ENCODE measurements around the gene LIPT2.
A peak's percentile ranks its signal among the peaks of the same experiment; 100 is the strongest.
"Not testable (repeated sequence)": the region's sequence is repeated elsewhere in the genome, so short reads cannot be mapped to it uniquely, and the experiment has no call there.

LIPT2 gene

DNA sequence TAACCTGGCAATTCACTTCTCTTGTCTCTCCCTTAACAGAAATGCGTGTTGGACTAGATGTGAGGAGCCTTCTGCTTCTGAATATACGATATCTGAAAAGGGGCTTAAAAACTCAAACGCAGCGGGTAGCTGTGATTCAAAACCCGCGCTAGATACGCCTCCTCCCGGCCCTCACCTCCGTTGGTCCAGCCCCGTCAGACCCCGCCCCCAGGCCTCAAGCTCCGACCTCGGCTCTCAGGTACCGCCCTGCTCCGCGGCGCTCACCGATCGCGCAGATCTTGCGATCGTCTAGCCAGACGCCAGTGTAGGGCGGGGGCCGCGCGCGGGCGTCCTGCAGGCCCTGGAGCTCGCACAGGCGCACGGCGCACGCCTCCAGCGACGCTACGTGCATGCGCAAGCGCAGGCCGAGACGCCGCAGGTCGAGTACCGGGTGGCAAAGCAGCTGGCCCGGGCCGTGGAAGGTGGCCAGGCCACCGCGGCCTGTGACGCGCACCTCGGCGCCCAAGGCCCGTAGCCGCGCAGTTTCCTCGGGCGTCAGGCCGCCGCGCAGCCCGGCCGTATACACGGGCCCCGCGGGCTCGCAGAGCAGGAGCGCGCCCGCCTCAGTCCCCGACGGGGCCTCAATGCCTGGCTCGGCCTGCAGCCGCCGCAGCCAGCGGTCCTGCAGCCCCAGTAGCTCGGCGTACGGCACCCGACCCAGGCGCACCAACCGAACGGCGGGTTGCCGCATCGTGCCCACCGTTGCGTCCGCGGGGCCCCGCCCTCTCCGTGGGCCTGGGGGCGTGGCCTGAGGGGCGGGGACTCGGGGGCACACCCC is at the start of gene LIPT2:
TSS of gene LIPT2 (minus strand) at position 751 of the 817 bp plus-strand sequence. CDS start at position 730, 21 bp downstream.
- DNase-seq (ENCODE audit: low read depth, low spot score), result peak; percentile 99

GRCh38 chr11:74541466-74541865 is 47.9 kb upstream of the LIPT2 start:
- DNase-seq (ENCODE audit: low read depth, low spot score), result no peak

DNA sequence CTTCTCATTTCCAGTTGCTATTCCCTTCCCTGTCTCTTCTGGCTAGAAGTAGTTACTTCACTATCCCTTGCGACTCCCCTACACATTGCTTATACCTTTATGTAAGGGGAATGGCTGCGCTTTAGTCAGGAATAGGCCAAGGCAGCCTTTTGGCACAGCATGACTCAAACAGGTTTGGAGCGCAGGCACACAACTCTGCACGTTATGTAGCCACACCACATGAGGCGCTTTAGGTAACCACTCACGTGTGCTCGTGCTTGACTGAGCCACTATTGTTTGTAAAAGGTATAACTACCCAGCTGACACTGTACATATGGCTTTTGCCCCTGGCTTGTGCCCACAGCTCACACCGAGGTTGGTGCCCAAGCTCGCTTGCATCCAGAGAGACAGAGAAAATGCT is 46.7 kb upstream of the LIPT2 start:
- no peak for DNase-seq (ENCODE audit: low read depth, low spot score)

GRCh38 chr11:74538680-74539079 is 45.2 kb upstream of the LIPT2 start:
- DNase-seq (ENCODE audit: low read depth, low spot score), result no peak

DNA sequence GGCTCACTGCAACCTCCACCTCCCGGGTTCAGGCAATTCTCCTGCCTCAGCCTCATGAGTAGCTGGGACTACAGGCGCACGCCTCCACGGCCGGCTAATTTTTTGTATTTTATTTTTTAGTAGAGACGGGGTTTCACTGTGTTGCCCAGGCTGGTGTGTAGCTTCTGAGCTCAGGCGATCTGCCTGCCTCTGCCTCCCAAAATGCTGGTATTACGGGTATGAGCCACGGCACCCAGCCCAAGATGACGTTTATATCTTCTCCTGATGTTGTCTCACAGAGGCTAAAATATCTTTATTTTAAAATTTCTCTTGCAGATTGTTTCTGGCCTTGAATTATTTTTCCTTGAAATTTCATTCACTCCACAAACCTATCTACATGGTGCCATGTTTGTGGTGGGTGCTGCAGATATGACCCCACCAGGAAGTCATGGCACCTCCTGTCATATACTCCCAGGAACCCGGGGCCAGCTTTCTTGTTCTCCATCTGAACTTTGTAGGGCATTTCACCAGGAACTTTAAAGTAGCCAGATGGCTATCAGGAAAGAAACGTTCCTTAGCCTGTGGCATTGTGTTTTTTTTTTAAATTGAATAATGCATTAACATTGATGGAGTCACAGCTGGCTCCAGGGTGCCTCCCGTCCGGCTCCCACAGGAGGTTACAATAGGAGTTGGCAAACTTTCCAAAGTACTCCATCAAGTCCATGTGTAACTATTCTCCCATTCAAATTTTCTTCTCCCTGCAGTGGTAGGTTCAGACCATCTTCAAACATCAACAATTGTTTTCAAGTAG is 42.0 kb upstream of the LIPT2 start:
- no peak for DNase-seq (ENCODE audit: low read depth, low spot score)

DNA sequence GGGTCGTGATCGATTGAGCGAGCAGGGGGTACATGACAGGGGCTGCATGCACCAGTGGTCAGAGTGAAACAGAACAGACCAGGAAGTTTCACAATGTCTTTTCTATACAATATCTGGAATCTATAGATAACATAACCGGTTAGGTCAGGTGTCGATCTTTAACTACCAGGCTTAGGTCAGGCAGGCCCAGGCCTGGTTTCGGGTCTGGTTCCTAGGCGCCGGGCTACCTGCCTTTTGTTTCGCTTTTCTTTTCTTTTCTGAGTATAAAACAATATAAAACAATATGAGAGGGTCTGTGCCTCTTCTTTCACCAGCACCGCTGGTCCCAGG is 41.4 kb upstream of the LIPT2 start:
- not testable (repeated sequence) for DNase-seq (ENCODE audit: low read depth, low spot score)

- no peak for DNase-seq (ENCODE audit: low read depth, low spot score)
Observed at GRCh38 chr11:74534216-74534945, 40.9 kb upstream of the LIPT2 start.

DNA sequence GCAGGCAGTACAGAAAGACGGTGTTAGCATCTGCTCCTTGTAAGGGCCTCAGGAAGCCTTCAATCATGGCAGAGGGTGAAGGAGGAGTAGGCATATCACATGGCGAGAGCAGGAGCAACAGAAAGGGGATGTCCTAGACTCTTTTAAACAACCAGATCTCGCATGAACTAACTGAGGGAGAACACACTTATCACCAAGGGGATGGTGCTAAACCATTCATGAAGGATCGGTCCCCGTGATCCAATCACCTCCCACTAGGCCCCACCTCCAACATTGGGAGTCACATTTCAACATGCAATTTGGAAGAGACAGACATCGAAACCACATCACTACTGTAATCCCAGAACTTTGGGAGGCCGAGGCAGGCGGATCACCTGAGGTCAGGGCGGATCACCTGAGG is 39.9 kb upstream of the LIPT2 start:
- DNase-seq (ENCODE audit: low read depth, low spot score), result no peak

DNA sequence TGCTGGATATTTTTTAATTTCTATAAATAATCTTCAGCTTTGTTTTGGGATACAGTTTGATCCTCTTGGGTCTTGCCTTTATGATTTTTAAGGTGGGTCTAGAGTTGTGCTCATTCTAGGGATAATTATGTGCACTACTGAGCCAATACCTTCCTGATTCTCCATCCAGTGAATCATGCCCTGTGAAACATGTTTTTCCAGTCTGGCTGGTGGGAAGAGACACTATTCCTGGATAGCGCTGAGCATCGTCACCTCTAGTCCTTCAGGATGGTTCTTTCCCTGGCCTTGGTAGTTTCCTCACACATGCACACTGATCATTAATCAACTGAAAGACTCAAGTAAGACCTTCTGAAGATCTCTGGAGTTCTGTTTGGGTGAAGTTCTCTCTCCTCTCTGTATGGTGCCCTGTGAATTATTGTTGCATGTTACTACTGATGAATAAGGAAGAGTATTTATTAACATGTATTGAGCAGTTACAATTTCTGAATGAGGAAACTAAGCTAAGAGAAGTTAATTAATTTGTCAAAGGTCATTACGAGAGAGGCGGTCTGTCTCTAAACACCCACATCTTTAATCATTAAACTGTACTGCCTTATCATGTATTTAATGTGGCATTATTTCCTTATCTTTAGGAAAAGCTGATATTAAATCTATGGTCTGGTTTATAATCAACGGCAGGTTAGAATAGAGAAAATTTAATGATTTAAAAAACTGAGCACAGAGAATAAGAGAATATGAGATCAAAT is 39.1 kb upstream of the LIPT2 start:
- DNase-seq (ENCODE audit: low read depth, low spot score), result no peak

DNA sequence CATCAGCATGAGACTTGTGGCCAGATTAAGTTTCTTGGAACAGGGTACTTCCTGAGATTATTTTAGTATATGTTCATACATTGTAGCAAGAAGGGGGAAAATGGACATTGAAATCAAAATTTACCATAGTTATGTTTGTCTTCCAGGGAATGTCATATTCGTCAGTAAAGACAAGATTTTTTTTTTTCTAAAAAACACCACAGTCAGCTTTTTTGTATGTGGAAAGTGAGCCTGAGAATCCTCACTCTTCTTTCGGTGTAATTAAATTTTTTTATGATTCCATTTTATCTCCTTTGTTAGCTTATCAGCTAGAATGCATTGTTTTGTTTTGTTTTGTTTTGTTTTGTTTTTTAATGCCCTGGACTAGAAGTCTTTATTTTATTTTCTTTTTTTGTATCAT is 31.5 kb upstream of the LIPT2 start:
- DNase-seq (ENCODE audit: low read depth, low spot score), result no peak

DNA sequence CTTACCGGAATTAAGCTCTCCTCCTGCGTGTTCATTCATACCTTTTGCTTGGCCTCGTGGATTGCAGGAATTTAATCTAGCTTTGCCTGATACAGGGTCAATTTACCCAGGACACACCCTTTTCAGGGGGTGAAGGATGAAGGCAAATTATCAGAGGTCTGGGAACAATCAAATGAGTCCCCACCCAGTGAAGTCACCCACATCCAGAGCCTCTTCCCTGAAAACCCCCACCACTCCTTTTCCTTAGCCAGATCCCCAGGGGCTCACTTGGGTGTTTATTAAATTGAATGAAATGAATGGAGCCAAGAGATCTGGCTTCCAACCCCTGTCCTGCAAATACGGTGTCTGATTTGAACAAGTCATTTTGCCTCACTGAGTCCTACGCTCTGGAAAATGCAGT is 31.0 kb upstream of the LIPT2 start:
- no peak for DNase-seq (ENCODE audit: low read depth, low spot score)

GRCh38 chr11:74522776-74523175 is 29.3 kb upstream of the LIPT2 start:
- no peak for DNase-seq (ENCODE audit: low read depth, low spot score)

- no peak for DNase-seq (ENCODE audit: low read depth, low spot score)
Observed at GRCh38 chr11:74521666-74522252, 28.2 kb upstream of the LIPT2 start.

GRCh38 chr11:74520927-74521665 is 27.6 kb upstream of the LIPT2 start:
- no peak for DNase-seq (ENCODE audit: low read depth, low spot score)

DNA sequence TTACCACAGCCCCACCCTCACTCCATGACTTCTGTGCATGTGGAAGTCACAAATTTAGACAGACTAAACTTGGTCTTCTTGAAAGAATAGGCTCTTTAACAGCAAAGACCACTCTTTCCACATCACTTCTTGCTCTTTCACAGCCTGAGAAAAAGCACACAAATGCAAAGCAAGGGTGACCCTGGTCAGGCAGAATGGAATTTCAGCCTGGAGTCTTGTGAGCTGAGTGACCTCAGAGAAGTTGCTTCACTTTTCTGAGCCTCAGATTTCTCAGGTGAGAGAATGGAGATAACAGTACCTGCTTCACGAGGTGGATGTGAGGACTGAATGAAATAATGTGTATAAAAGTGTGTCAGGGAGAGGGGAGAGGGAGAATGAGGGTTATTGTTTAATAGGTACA is 26.8 kb upstream of the LIPT2 start:
- DNase-seq (ENCODE audit: low read depth, low spot score), result no peak

GRCh38 chr11:74519710-74520109 is 26.2 kb upstream of the LIPT2 start:
- DNase-seq (ENCODE audit: low read depth, low spot score), result no peak

GRCh38 chr11:74517592-74517991 is 24.1 kb upstream of the LIPT2 start:
- not testable (repeated sequence) for DNase-seq (ENCODE audit: low read depth, low spot score)

GRCh38 chr11:74507582-74507981 is 14.1 kb upstream of the LIPT2 start:
- no peak for DNase-seq (ENCODE audit: low read depth, low spot score)

GRCh38 chr11:74506823-74507222 is 13.3 kb upstream of the LIPT2 start:
- DNase-seq (ENCODE audit: low read depth, low spot score), result peak; percentile 11

- DNase-seq (ENCODE audit: low read depth, low spot score), result no peak
Observed at GRCh38 chr11:74505911-74506310, 12.4 kb upstream of the LIPT2 start.

All from astrocyte of the hippocampus (primary cell).